ENCODE data around the gene ZNF385A. TPM values are rescaled to one million over a fixed set of nuclear protein-coding genes. Genes with fewer than 3 reads are reported as not detected.
A peak's percentile ranks its signal among the peaks of the same experiment; 100 is the strongest.

The ZNF385A gene
- total RNA-seq, 1 donor from 2014 or later = 15.6 TPM

GRCh38 chr12:54370171-54370730 is 14.3 kb downstream of the ZNF385A start:
- Mint-ChIP-seq H3K36me3 (ENCODE audit: insufficient read depth) (peaks cover 9% of the 10 kb centered on the region), H3K4me3 (ENCODE audit: low read depth) (no peak overlapping the region), H3K4me1 (ENCODE audit: low read depth) (peaks cover 6% of the 10 kb centered on the region), H3K9me3 (ENCODE audit: low read depth) (no peaks in the 10 kb centered on the region), H3K27me3 (peaks cover 38% of the 10 kb centered on the region), H3K27ac (no peak overlapping the region)
- TF ChIP-seq CTCF (IDR thresholded peaks at IDR 0.05; ENCODE audit: unreplicated experiment) = peak; percentile 97
- DNase-seq (ENCODE audit: low spot score, unreplicated experiment) = peak; percentile 77

GRCh38 chr12:54369597-54370131 is 14.9 kb downstream of the ZNF385A start:
- Mint-ChIP-seq H3K4me1 (ENCODE audit: low read depth) (peaks cover 6% of the 10 kb centered on the region), H3K36me3 (ENCODE audit: insufficient read depth) (peaks cover 9% of the 10 kb centered on the region), H3K27ac (no peak overlapping the region), H3K27me3 (peaks cover 40% of the 10 kb centered on the region), H3K9me3 (ENCODE audit: low read depth) (no peaks in the 10 kb centered on the region), H3K4me3 (ENCODE audit: low read depth) (no peak overlapping the region)
- TF ChIP-seq CTCF (IDR thresholded peaks at IDR 0.05; ENCODE audit: unreplicated experiment) = no peak
- DNase-seq (ENCODE audit: low spot score, unreplicated experiment) = no peak

GRCh38 chr12:54368709-54369596 is 15.6 kb downstream of the ZNF385A start:
- H3K4me1 Mint-ChIP-seq (ENCODE audit: low read depth) = peaks cover 6% of the 10 kb centered on the region
- peaks cover 9% of the 10 kb centered on the region for H3K36me3 Mint-ChIP-seq (ENCODE audit: insufficient read depth)
- H3K4me3 Mint-ChIP-seq (ENCODE audit: low read depth) = no peak overlapping the region
- H3K27me3 Mint-ChIP-seq = peaks cover 48% of the 10 kb centered on the region
- TF ChIP-seq CTCF (IDR thresholded peaks at IDR 0.05; ENCODE audit: unreplicated experiment) = peak; percentile 80
- no peaks in the 10 kb centered on the region for H3K9me3 Mint-ChIP-seq (ENCODE audit: low read depth)
- no peak overlapping the region for H3K27ac Mint-ChIP-seq
- peak; percentile 81 for DNase-seq (ENCODE audit: low spot score, unreplicated experiment)

- peaks cover 55% of the 10 kb centered on the region for H3K27me3 Mint-ChIP-seq
- no peak for DNase-seq (ENCODE audit: low spot score, unreplicated experiment)
- TF ChIP-seq CTCF (IDR thresholded peaks at IDR 0.05; ENCODE audit: unreplicated experiment) = no peak
- H3K9me3 Mint-ChIP-seq (ENCODE audit: low read depth) = no peaks in the 10 kb centered on the region
- H3K27ac Mint-ChIP-seq = no peak overlapping the region
- H3K4me3 Mint-ChIP-seq (ENCODE audit: low read depth) = no peak overlapping the region
- H3K36me3 Mint-ChIP-seq (ENCODE audit: insufficient read depth) = peaks cover 9% of the 10 kb centered on the region
- peaks cover 6% of the 10 kb centered on the region for H3K4me1 Mint-ChIP-seq (ENCODE audit: low read depth)
Measured at GRCh38 chr12:54368025-54368708, 16.4 kb downstream of the ZNF385A start.

- H3K36me3 Mint-ChIP-seq (ENCODE audit: insufficient read depth) = no peaks in the 10 kb centered on the region
- no peak within 1 kb of the TSS for H3K27ac Mint-ChIP-seq
- H3K27me3 Mint-ChIP-seq = peaks cover 46% of the 10 kb centered on the region
- H3K4me3 Mint-ChIP-seq (ENCODE audit: low read depth) = no peak within 1 kb of the TSS
- no peak for TF ChIP-seq CTCF (IDR thresholded peaks at IDR 0.05; ENCODE audit: unreplicated experiment)
- DNase-seq (ENCODE audit: low spot score, unreplicated experiment) = no peak
- H3K9me3 Mint-ChIP-seq (ENCODE audit: low read depth) = no peaks in the 10 kb centered on the region
- peaks cover 11% of the 10 kb centered on the region for H3K4me1 Mint-ChIP-seq (ENCODE audit: low read depth)
Measured at GRCh38 chr12:54364413-54364812, 20.1 kb downstream of the ZNF385A start, which contains the start of gene GPR84. Gene GPR84 (minus strand): TSS chr12:54364486. CDS start chr12:54363851, 635 bp downstream.
